ENCODE measurements around the gene CADPS. TPM values are rescaled to one million over a fixed set of nuclear protein-coding genes. Genes with fewer than 3 reads are reported as not detected.

CADPS gene
- total and polyA plus RNA-seq, 2 of the 4 experiments (the other 2 are of a cell fraction) = not detected

- no peak overlapping the region for H3K14ac ChIP-seq (replicated peaks; ENCODE audit: low read depth, low read length)
- peak overlapping the region; percentile 56; the same call in 1 of the 2 replicates for H2BK20ac ChIP-seq (ENCODE audit: low read depth, low read length)
- H2AFZ ChIP-seq (replicated peaks; ENCODE audit: low read length, poor library complexity) = no peak overlapping the region
- no peak overlapping the region for H3K23ac ChIP-seq (ENCODE audit: low read depth, low read length)
- WGBS, 2 experiments (ENCODE audit: extremely low coverage in 2 of 2, insufficient read length in 1 of 2) = no CpG with 5 or more reads among the region's 3 CpGs
- no peak for ATAC-seq (ENCODE audit: low read depth)
- no peak overlapping the region for H3K4me2 ChIP-seq (ENCODE audit: low read depth, low read length)
- no peak overlapping the region for H4K8ac ChIP-seq (ENCODE audit: low read depth in 2 of 2, low read length in 2 of 2)
- intact Hi-C loops (cut with micrococcal nuclease) (no loop called here), dilution Hi-C loops (cut with HindIII; ENCODE audit: low sequenced_read_pairs, unreplicated experiment) (no loop called here), in situ Hi-C loops (cut with MboI; ENCODE audit: low sequenced_read_pairs) (loop anchor here (25.0 kb wide), 3 partner anchors 732 to 1382 kb away; partner anchors contain the start of gene C3orf49)
- DNase-seq = no peak
- no peaks in the 10 kb centered on the region for H3K79me1 ChIP-seq (ENCODE audit: low read depth in 1 of 2, low read length in 2 of 2)
- H3K4me1 ChIP-seq (ENCODE audit: control insufficient read depth, insufficient read depth, low read length) = peaks cover 15% of the 10 kb centered on the region
- H3K36me3 ChIP-seq (ENCODE audit: control insufficient read depth, insufficient read depth, low read length) = no peaks in the 10 kb centered on the region
- ChIA-PET POLR2A (ENCODE audit: unreplicated experiment) (interaction anchor here (0.6 kb wide), 1 partner anchor 46 kb away, joined by 3 read pairs; no protein-coding TSS in a partner anchor), CTCF (interaction anchor here (1.4 to 1.7 kb wide), 2 partner anchors 18 to 22 kb away, joined by 4 to 6 read pairs; no protein-coding TSS in a partner anchor)
- H2BK15ac ChIP-seq (ENCODE audit: low read depth, low read length) = no peak overlapping the region; the same call in 2 of the 3 replicates
- no peak overlapping the region for H3K4me3 ChIP-seq (ENCODE audit: insufficient read depth, low read depth, low read length)
- no peak overlapping the region for H3K27ac ChIP-seq (ENCODE audit: insufficient read depth, low read length)
- BruUV-seq (replicated peaks) = no TSS peak
- TF ChIP-seq MXI1 (IDR thresholded peaks at IDR 0.05; ENCODE audit: borderline replicate concordance, low read depth, low read length) (no peak), MAFK (IDR thresholded peaks at IDR 0.05; ENCODE audit: low read depth, low read length) (peak; percentile 86)
- no peak overlapping the region for H2AK9ac ChIP-seq (replicated peaks; ENCODE audit: low read depth, low read length, poor library complexity)
- H4K20me1 ChIP-seq (ENCODE audit: insufficient read depth, low read length) = no peaks in the 10 kb centered on the region
- H3K27me3 ChIP-seq (ENCODE audit: control insufficient read depth, insufficient read depth, low read length) = no peaks in the 10 kb centered on the region
- H3K9ac ChIP-seq (ENCODE audit: low read depth, low read length) = no peak overlapping the region
- no peak overlapping the region for H2BK5ac ChIP-seq (ENCODE audit: low read depth, low read length, poor library complexity, severe bottlenecking)
- H3K18ac ChIP-seq (ENCODE audit: low read depth, low read length) = no peak overlapping the region
- no peak overlapping the region for H3K56ac ChIP-seq (ENCODE audit: extremely low read depth, insufficient read depth, low read length)
- peak overlapping the region; percentile 17; the same call in 1 of the 2 replicates for H2AK5ac ChIP-seq (ENCODE audit: low read depth, low read length)
- no peaks in the 10 kb centered on the region for H3K9me3 ChIP-seq (ENCODE audit: control insufficient read depth, insufficient read depth, low read length)
- no peak overlapping the region for H4K5ac ChIP-seq (ENCODE audit: low read depth, low read length)
- peak overlapping the region; percentile 35; the same call in 1 of the 2 replicates for H3K4ac ChIP-seq (ENCODE audit: low read depth, low read length)
- H3K9me1 ChIP-seq (ENCODE audit: insufficient read depth, low read length) = peaks cover 7% of the 10 kb centered on the region
- H2BK120ac ChIP-seq (ENCODE audit: low read depth, low read length) = 0 out of 2 replicates have a peak overlapping the region, but pooled peaks have one; percentile 5
- no peak overlapping the region for H4K91ac ChIP-seq (ENCODE audit: insufficient read depth, low read depth, low read length)
Observed at GRCh38 chr3:62605413-62606068, 269.7 kb downstream of the CADPS start.
